Vagina (tissue), 2 donors: ENCODE results near the gene OOEP.

Experiments used
- POLR2A ChIP-seq, 2 donors: fragments of 450-650 bp; IDR thresholded peaks; one replicate each; pipeline ENCODE4 v1.6.1; 2017; ENCODE audit warnings: antibody characterized with exemption in 2 of 2, mild to moderate bottlenecking in 2 of 2, moderate library complexity in 2 of 2
- TF ChIP-seq, protein P1 (sequence below), 3 experiments: fragments of 450-650 bp in 2 of 3; fragments of 200-600 bp in 1 of 3; sonication (generic) in 1 of 3; IDR thresholded peaks; one replicate each; pipeline ENCODE4 v1.5.1; 2017 to 2019; ENCODE audit warnings: antibody characterized with exemption in 3 of 3, mild to moderate bottlenecking in 2 of 3, moderate library complexity in 2 of 3

GRCh38 chr6:73340048-73340447, 29.6 kb downstream of the OOEP start:
- TF ChIP-seq, protein P1, sequence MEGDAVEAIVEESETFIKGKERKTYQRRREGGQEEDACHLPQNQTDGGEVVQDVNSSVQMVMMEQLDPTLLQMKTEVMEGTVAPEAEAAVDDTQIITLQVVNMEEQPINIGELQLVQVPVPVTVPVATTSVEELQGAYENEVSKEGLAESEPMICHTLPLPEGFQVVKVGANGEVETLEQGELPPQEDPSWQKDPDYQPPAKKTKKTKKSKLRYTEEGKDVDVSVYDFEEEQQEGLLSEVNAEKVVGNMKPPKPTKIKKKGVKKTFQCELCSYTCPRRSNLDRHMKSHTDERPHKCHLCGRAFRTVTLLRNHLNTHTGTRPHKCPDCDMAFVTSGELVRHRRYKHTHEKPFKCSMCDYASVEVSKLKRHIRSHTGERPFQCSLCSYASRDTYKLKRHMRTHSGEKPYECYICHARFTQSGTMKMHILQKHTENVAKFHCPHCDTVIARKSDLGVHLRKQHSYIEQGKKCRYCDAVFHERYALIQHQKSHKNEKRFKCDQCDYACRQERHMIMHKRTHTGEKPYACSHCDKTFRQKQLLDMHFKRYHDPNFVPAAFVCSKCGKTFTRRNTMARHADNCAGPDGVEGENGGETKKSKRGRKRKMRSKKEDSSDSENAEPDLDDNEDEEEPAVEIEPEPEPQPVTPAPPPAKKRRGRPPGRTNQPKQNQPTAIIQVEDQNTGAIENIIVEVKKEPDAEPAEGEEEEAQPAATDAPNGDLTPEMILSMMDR (IDR thresholded peaks at IDR 0.05), result no peak
- no peak for TF ChIP-seq POLR2A (IDR thresholded peaks at IDR 0.05)
